ENCODE data around the gene CYP1A1. TPM values are rescaled to one million over a fixed set of nuclear protein-coding genes. Genes with fewer than 3 reads are reported as not detected.

CYP1A1 gene
- total and polyA plus RNA-seq, 2 donors, result 0.26 to 7.3 TPM

DNA sequence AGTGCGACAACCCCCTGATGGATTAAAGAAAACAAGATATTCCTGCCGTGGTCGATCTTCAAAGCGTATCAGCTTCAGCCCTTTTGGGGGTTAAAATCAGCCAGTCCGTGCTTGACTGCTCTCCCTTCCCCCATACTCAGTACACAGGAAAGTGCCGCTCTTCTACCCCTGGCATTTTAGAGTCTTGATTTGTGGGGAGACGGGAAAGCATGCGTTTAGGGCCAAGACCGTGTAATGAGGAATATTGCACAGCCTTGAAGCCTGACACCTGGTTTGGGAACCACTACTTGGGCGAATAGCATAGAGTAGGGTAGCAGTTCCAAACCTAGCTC, 29.0 kb downstream of the CYP1A1 start:
- no peak overlapping the region for H3K27ac ChIP-seq (ENCODE audit: low read depth)
- H3K4me3 ChIP-seq (ENCODE audit: low read depth, low read length), result peak overlapping the region; percentile 89

DNA sequence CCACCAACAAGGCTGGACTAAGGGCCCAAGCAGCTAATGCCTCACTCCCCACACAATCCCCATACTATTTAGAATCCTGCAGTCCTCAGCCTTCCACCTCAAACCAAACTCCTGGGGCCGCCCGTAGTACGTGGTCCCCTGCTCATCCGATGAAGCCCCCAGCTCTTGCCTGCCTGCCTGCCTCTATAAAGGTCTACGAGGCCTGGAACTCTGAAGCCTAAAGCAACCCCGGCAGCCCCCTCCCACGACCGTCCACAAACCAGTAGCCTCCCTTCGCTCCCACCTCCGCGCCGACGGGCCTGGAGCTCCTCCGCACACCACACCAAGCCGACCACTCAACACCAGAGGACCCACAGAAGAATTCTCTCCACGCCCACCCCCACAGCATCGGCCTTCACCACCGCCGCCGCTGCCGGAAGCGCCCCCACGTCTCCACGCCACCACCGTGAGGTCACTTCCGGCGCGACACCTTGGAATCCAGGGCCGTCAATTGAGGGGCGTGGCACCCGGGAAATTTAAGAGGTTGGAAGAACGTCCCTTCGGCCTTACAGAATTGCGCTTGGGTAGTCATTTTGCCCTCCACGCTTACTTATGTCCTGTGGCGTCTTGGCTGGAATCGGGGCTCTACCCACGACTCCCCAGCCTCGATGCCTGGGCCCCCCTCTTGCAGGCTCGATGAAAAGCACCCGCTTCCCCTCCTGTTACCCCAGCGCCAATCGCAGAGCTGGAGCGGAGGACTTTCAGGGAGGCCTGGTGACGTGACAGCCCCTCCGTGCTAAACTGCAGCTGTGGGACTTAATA, 29.5 kb downstream of the CYP1A1 start, which contains the start of gene EDC3:
TSS of gene EDC3 (minus strand) at position 428 of the 801 bp plus-strand sequence. CDS start 20,900 bp downstream, outside the sequence.
- peaks cover 2% of the 10 kb centered on the region for H3K4me1 ChIP-seq (ENCODE audit: insufficient read depth)
- no peaks in the 10 kb centered on the region for H3K36me3 ChIP-seq (ENCODE audit: insufficient read depth)
- peak within 1 kb of the TSS; percentile 84 for H3K27ac ChIP-seq (ENCODE audit: low read depth)
- DNase-seq (ENCODE audit: extremely low spot score), result peak; percentile 88
- under 1% methylated on average over 46 of the region's 46 CpGs for WGBS
- peak within 1 kb of the TSS; percentile 89 for H3K4me3 ChIP-seq (ENCODE audit: low read depth, low read length)

More for the DNA sequence above, 29.0 kb downstream of the CYP1A1 start:
- H3K36me3 ChIP-seq (ENCODE audit: insufficient read depth), result no peaks in the 10 kb centered on the region
- no peak for DNase-seq (ENCODE audit: extremely low spot score)
- 2% methylated on average over 10 of the region's 10 CpGs for WGBS
- H3K4me1 ChIP-seq (ENCODE audit: insufficient read depth), result peaks cover 2% of the 10 kb centered on the region

DNA sequence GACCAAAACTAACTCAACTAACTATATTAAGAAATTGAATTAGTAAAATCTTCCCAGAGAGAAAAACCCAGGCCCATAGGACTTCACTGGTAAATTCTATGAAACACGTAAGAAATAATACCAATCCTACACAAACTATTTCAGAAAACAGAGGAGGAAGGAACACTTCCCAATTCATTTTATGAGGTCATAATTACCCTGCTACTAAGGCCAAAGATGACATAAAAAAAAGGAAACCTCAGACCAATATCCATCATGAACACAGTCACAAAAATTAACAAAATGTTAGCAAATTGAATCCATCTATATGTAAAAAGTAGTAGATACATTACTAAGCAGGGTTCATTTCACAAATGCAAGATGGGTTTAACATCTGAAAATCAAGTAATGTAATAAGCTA, 33.0 kb downstream of the CYP1A1 start:
- H3K4me3 ChIP-seq (ENCODE audit: low read depth, low read length), result no peak overlapping the region
- 84% methylated on average over 1 of the region's 1 CpG for WGBS

DNA sequence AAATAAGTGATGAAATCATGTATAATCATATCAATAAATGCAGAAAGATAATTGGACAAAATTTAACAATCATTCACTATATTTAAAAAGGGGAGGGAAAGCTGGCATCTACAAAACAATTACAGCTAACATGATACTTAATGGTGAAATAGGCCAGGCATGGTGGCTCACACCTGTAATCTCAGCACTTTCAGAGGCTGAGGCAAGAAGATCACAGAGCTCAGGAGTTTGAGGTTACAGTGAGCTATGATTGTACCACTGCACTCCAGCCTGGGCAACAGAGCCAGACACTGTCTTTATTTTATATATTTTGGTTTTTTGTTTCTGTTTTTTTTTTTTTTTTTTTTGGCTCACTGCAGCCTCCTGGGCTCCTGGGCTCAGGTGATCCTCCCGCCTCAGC, 41.6 kb downstream of the CYP1A1 start:
- 100% methylated on average over 1 of the region's 1 CpG for WGBS
- no peaks in the 10 kb centered on the region for H3K36me3 ChIP-seq (ENCODE audit: insufficient read depth)
- no peaks in the 10 kb centered on the region for H3K4me1 ChIP-seq (ENCODE audit: insufficient read depth)
- H3K4me3 ChIP-seq (ENCODE audit: low read depth, low read length), result no peak overlapping the region
- DNase-seq (ENCODE audit: extremely low spot score), result no peak
- no peak overlapping the region for H3K27ac ChIP-seq (ENCODE audit: low read depth)

More for the DNA sequence above, 33.0 kb downstream of the CYP1A1 start:
- DNase-seq (ENCODE audit: extremely low spot score), result no peak
- no peaks in the 10 kb centered on the region for H3K36me3 ChIP-seq (ENCODE audit: insufficient read depth)
- H3K27ac ChIP-seq (ENCODE audit: low read depth), result no peak overlapping the region
- peaks cover 2% of the 10 kb centered on the region for H3K4me1 ChIP-seq (ENCODE audit: insufficient read depth)

DNA sequence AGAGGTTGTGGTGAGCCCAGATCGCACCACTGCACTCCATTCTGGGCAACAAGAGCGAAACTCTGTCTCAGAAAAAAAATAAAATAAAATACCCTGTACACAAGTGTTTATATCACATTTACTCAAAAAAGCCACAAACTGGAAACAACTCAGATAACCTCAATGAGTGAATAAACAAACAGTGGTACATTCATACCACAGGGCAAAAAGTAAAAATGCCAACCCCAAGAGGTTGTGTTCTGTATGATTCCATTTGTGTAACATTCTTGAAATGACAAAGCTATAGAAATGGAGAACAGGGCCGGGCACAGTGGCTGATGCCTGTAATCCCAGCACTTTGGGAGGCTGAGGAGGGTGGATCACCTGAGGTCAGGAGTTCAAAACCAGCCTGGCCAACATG, 42.4 kb downstream of the CYP1A1 start:
- WGBS, result 96% methylated on average over 3 of the region's 3 CpGs
- Histone ChIP-seq H3K4me1 (ENCODE audit: insufficient read depth) (no peaks in the 10 kb centered on the region), H3K4me3 (ENCODE audit: low read depth, low read length) (no peak overlapping the region), H3K36me3 (ENCODE audit: insufficient read depth) (no peaks in the 10 kb centered on the region), H3K27ac (ENCODE audit: low read depth) (no peak overlapping the region)
- DNase-seq (ENCODE audit: extremely low spot score), result no peak

GRCh38 chr15:74680456-74680855, 44.9 kb downstream of the CYP1A1 start:
- no peak for DNase-seq (ENCODE audit: extremely low spot score)
- H3K4me3 ChIP-seq (ENCODE audit: low read depth, low read length), result no peak overlapping the region
- no peak overlapping the region for H3K27ac ChIP-seq (ENCODE audit: low read depth)
- H3K4me1 ChIP-seq (ENCODE audit: insufficient read depth), result no peaks in the 10 kb centered on the region
- 89% methylated on average over 2 of the region's 2 CpGs for WGBS
- H3K36me3 ChIP-seq (ENCODE audit: insufficient read depth), result no peaks in the 10 kb centered on the region

DNA sequence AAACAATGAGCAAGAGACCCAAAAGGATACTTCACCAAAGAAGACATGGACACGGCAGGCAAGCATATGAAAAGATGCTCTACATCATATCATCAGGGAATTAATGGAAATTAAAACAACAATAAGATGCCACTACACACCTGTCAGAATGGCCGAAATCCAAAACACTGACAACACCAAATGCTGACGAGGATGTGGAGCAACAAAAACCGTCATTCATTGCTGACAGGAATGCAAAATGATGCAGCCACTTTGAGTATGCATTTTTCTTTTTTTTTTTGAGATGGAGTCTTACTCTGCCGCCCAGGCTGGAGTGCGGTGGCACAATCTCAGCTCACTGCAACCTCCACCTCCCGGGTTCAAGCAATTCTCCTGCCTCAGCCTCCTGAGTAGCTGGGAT, 48.5 kb downstream of the CYP1A1 start:
- WGBS, result 92% methylated on average over 7 of the region's 7 CpGs
- H3K4me3 ChIP-seq (ENCODE audit: low read depth, low read length), result no peak overlapping the region
- H3K4me1 ChIP-seq (ENCODE audit: insufficient read depth), result no peaks in the 10 kb centered on the region
- peaks cover under 1% of the 10 kb centered on the region for H3K36me3 ChIP-seq (ENCODE audit: insufficient read depth)
- no peak overlapping the region for H3K27ac ChIP-seq (ENCODE audit: low read depth)
- no peak for DNase-seq (ENCODE audit: extremely low spot score)

GRCh38 chr15:74674161-74674560, 51.2 kb downstream of the CYP1A1 start:
- Histone ChIP-seq H3K4me1 (ENCODE audit: insufficient read depth) (no peaks in the 10 kb centered on the region), H3K36me3 (ENCODE audit: insufficient read depth) (peaks cover 2% of the 10 kb centered on the region), H3K27ac (ENCODE audit: low read depth) (no peak overlapping the region), H3K4me3 (ENCODE audit: low read depth, low read length) (no peak overlapping the region)
- no peak for DNase-seq (ENCODE audit: extremely low spot score)
- WGBS, result 91% methylated on average over 3 of the region's 3 CpGs

- H3K4me3 ChIP-seq (ENCODE audit: low read depth, low read length), result no peak overlapping the region
- DNase-seq (ENCODE audit: extremely low spot score), result no peak
- H3K4me1 ChIP-seq (ENCODE audit: insufficient read depth), result no peaks in the 10 kb centered on the region
- H3K36me3 ChIP-seq (ENCODE audit: insufficient read depth), result peaks cover 2% of the 10 kb centered on the region
- no peak overlapping the region for H3K27ac ChIP-seq (ENCODE audit: low read depth)
- WGBS, result 95% methylated on average over 4 of the region's 4 CpGs
Measured at GRCh38 chr15:74669627-74670026, 55.7 kb downstream of the CYP1A1 start.

Other genes starting within 250 kb of the CYP1A1 start
- gene ARID3B, start 184.3 kb downstream of the CYP1A1 start, total RNA-seq, result 4.3 TPM
- 3.0 TPM for gene ARID3B, start 184.3 kb downstream of the CYP1A1 start, polyA plus RNA-seq
- gene CLK3, start 109.7 kb downstream of the CYP1A1 start, total RNA-seq, result 31.5 TPM
- 76.3 TPM for gene CLK3, start 109.7 kb downstream of the CYP1A1 start, polyA plus RNA-seq
- 16.0 TPM for gene EDC3, start 29.5 kb downstream of the CYP1A1 start, total RNA-seq
- gene EDC3, start 29.5 kb downstream of the CYP1A1 start, polyA plus RNA-seq, result 20.8 TPM
- gene CYP1A2, start 23.3 kb upstream of the CYP1A1 start, total RNA-seq, result not detected
- gene CYP1A2, start 23.3 kb upstream of the CYP1A1 start, polyA plus RNA-seq, result not detected
- gene CSK, start 56.6 kb upstream of the CYP1A1 start, total RNA-seq, result 17.8 TPM
- gene CSK, start 56.6 kb upstream of the CYP1A1 start, polyA plus RNA-seq, result 30.7 TPM
- 0.85 TPM for gene LMAN1L, start 87.3 kb upstream of the CYP1A1 start, total RNA-seq
- gene LMAN1L, start 87.3 kb upstream of the CYP1A1 start, polyA plus RNA-seq, result 0.33 TPM
- gene CPLX3, start 101.1 kb upstream of the CYP1A1 start, total RNA-seq, result not detected
- gene CPLX3, start 101.1 kb upstream of the CYP1A1 start, polyA plus RNA-seq, result 0.22 TPM
- 16.1 TPM for gene ULK3, start 117.6 kb upstream of the CYP1A1 start, total RNA-seq
- gene ULK3, start 117.6 kb upstream of the CYP1A1 start, polyA plus RNA-seq, result 25.1 TPM
- 22.4 TPM for gene SCAMP2, start 147.8 kb upstream of the CYP1A1 start, total RNA-seq
- gene SCAMP2, start 147.8 kb upstream of the CYP1A1 start, polyA plus RNA-seq, result 46.3 TPM
- gene MPI, start 164.5 kb upstream of the CYP1A1 start, total RNA-seq, result 33.6 TPM
- 37.4 TPM for gene MPI, start 164.5 kb upstream of the CYP1A1 start, polyA plus RNA-seq
- 52.0 TPM for gene FAM219B, start 181.3 kb upstream of the CYP1A1 start, total RNA-seq
- gene FAM219B, start 181.3 kb upstream of the CYP1A1 start, polyA plus RNA-seq, result 62.3 TPM
- gene COX5A, start 212.5 kb upstream of the CYP1A1 start, total RNA-seq, result 43.6 TPM
- 259 TPM for gene COX5A, start 212.5 kb upstream of the CYP1A1 start, polyA plus RNA-seq
- gene RPP25, start 231.2 kb upstream of the CYP1A1 start, total RNA-seq, result 5.2 TPM
- gene RPP25, start 231.2 kb upstream of the CYP1A1 start, polyA plus RNA-seq, result 13.5 TPM

Measured in urinary bladder (tissue), 4 donors.